ENCODE data around the gene CACYBP.
A peak's percentile ranks its signal among the peaks of the same experiment; 100 is the strongest.

Gene CACYBP

GRCh38 chr1:174999936-175000696 is at the start of gene CACYBP:
Gene CACYBP (plus strand): TSS chr1:174999947. CDS start chr1:175000181, 234 bp downstream.
- DNase-seq = peak; percentile 41

- DNase-seq = peak; percentile 50
Measured at GRCh38 chr1:174953285-174954072, 46.3 kb upstream of the CACYBP start.

- DNase-seq = peak; percentile 87
Measured at GRCh38 chr1:174954073-174954460, 45.7 kb upstream of the CACYBP start.

GRCh38 chr1:174954671-174955669 is 44.8 kb upstream of the CACYBP start:
- peak; percentile 97 for DNase-seq

GRCh38 chr1:174956086-174956485 is 43.7 kb upstream of the CACYBP start:
- DNase-seq = no peak

GRCh38 chr1:174956976-174957375 is 42.8 kb upstream of the CACYBP start:
- DNase-seq = no peak

- no peak for DNase-seq
Measured at GRCh38 chr1:174957829-174958228, 41.9 kb upstream of the CACYBP start.

GRCh38 chr1:174958396-174958795 is 41.4 kb upstream of the CACYBP start:
- DNase-seq = no peak

GRCh38 chr1:174960362-174960761 is 39.4 kb upstream of the CACYBP start:
- DNase-seq = no peak

- DNase-seq = peak; percentile 62
Measured at GRCh38 chr1:174963529-174964125, 36.1 kb upstream of the CACYBP start.

- DNase-seq = peak; percentile 13
Measured at GRCh38 chr1:174964261-174964971, 35.3 kb upstream of the CACYBP start.

- peak; percentile 29 for DNase-seq
Measured at GRCh38 chr1:174964972-174965361, 34.8 kb upstream of the CACYBP start.

GRCh38 chr1:174965362-174966007 is 34.3 kb upstream of the CACYBP start:
- DNase-seq = no peak

GRCh38 chr1:174966008-174966572 is 33.7 kb upstream of the CACYBP start:
- DNase-seq = no peak

- no peak for DNase-seq
Measured at GRCh38 chr1:174967845-174968705, 31.7 kb upstream of the CACYBP start.

GRCh38 chr1:174968750-174969244 is 30.9 kb upstream of the CACYBP start:
- no peak for DNase-seq

- no peak for DNase-seq
Measured at GRCh38 chr1:174969977-174970376, 29.8 kb upstream of the CACYBP start.

- no peak for DNase-seq
Measured at GRCh38 chr1:174971466-174971865, 28.3 kb upstream of the CACYBP start.

- no peak for DNase-seq
Measured at GRCh38 chr1:174971902-174972301, 27.8 kb upstream of the CACYBP start.

- DNase-seq = no peak
Measured at GRCh38 chr1:174974711-174975119, 25.0 kb upstream of the CACYBP start.
